Measurements from ENCODE around the gene ATG16L1.

ATG16L1 gene

GRCh38 chr2:233234264-233234663 lies 17.2 kb upstream of the ATG16L1 start (continued):
- TF ChIP-seq ZSCAN16 (tag by site-specific recombination; IDR thresholded peaks at IDR 0.05) = no peak

- Histone ChIP-seq H3K36me3 (ENCODE audit: control insufficient read depth in 2 of 2, insufficient read depth in 1 of 2, low read length in 2 of 2) (no peaks in the 10 kb centered on the region), H3K4me3 (ENCODE audit: low read depth, low read length) (no peak overlapping the region), H3K9me3 (ENCODE audit: control insufficient read depth, insufficient read depth, low read depth, low read length) (no peaks in the 10 kb centered on the region), H3K27ac (ENCODE audit: extremely low read depth, low read depth, low read length) (no peak overlapping the region), H3K4me1 (ENCODE audit: control insufficient read depth, insufficient read depth, low read length) (no peaks in the 10 kb centered on the region)
- ChIA-PET POLR2A (no interaction called here), CTCF (no interaction called here)
- no peak for TF ChIP-seq ZNF423 (tag by site-specific recombination; IDR thresholded peaks at IDR 0.05)
- no peak for TF ChIP-seq KLF10 (tag by site-specific recombination; IDR thresholded peaks at IDR 0.05)
- TF ChIP-seq, protein P1, sequence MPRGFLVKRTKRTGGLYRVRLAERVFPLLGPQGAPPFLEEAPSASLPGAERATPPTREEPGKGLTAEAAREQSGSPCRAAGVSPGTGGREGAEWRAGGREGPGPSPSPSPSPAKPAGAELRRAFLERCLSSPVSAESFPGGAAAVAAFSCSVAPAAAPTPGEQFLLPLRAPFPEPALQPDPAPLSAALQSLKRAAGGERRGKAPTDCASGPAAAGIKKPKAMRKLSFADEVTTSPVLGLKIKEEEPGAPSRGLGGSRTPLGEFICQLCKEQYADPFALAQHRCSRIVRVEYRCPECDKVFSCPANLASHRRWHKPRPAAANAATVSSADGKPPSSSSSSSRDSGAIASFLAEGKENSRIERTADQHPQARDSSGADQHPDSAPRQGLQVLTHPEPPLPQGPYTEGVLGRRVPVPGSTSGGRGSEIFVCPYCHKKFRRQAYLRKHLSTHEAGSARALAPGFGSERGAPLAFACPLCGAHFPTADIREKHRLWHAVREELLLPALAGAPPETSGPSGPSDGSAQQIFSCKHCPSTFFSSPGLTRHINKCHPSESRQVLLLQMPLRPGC (tag by site-specific recombination; IDR thresholded peaks at IDR 0.05) = no peak
- TF ChIP-seq, protein P2, sequence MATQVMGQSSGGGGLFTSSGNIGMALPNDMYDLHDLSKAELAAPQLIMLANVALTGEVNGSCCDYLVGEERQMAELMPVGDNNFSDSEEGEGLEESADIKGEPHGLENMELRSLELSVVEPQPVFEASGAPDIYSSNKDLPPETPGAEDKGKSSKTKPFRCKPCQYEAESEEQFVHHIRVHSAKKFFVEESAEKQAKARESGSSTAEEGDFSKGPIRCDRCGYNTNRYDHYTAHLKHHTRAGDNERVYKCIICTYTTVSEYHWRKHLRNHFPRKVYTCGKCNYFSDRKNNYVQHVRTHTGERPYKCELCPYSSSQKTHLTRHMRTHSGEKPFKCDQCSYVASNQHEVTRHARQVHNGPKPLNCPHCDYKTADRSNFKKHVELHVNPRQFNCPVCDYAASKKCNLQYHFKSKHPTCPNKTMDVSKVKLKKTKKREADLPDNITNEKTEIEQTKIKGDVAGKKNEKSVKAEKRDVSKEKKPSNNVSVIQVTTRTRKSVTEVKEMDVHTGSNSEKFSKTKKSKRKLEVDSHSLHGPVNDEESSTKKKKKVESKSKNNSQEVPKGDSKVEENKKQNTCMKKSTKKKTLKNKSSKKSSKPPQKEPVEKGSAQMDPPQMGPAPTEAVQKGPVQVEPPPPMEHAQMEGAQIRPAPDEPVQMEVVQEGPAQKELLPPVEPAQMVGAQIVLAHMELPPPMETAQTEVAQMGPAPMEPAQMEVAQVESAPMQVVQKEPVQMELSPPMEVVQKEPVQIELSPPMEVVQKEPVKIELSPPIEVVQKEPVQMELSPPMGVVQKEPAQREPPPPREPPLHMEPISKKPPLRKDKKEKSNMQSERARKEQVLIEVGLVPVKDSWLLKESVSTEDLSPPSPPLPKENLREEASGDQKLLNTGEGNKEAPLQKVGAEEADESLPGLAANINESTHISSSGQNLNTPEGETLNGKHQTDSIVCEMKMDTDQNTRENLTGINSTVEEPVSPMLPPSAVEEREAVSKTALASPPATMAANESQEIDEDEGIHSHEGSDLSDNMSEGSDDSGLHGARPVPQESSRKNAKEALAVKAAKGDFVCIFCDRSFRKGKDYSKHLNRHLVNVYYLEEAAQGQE (tag by site-specific recombination; IDR thresholded peaks at IDR 0.05) = no peak
- TF ChIP-seq ZNF214 (tag by site-specific recombination; IDR thresholded peaks at IDR 0.05; ENCODE audit: borderline replicate concordance) = no peak
- TF ChIP-seq ATF2 (tag by site-specific recombination; IDR thresholded peaks at IDR 0.05; ENCODE audit: low read depth) = no peak
- TF ChIP-seq ZNF169 (tag by site-specific recombination; IDR thresholded peaks at IDR 0.05) = no peak
- TF ChIP-seq ZNF174 (tag by site-specific recombination; IDR thresholded peaks at IDR 0.05) = no peak
- no peak for TF ChIP-seq ZNF133 (tag by site-specific recombination; IDR thresholded peaks at IDR 0.05)
- TF ChIP-seq ZIC2 (tag by site-specific recombination; IDR thresholded peaks at IDR 0.05) = no peak
- no peak for TF ChIP-seq GLIS1 (tag by site-specific recombination; IDR thresholded peaks at IDR 0.05)
- no peak for TF ChIP-seq ZNF266 (tag by site-specific recombination; IDR thresholded peaks at IDR 0.05; ENCODE audit: low read depth)
Observed at GRCh38 chr2:233234996-233235395, 16.5 kb upstream of the ATG16L1 start.

GRCh38 chr2:233235977-233236376 lies 15.5 kb upstream of the ATG16L1 start:
- no peaks in the 10 kb centered on the region for H3K36me3 ChIP-seq (ENCODE audit: control insufficient read depth in 2 of 2, insufficient read depth in 1 of 2, low read length in 2 of 2)
- H3K27ac ChIP-seq (ENCODE audit: extremely low read depth, low read depth, low read length) = no peak overlapping the region
- CTCF ChIA-PET = interaction anchor here (0.6 to 1.1 kb wide), 4 partner anchors 11 to 366 kb away, joined by 3 to 5 read pairs (median 4); no protein-coding TSS in a partner anchor
- H3K4me1 ChIP-seq (ENCODE audit: control insufficient read depth, insufficient read depth, low read length) = no peaks in the 10 kb centered on the region
- no peaks in the 10 kb centered on the region for H3K9me3 ChIP-seq (ENCODE audit: control insufficient read depth, insufficient read depth, low read depth, low read length)
- H3K4me3 ChIP-seq (ENCODE audit: low read depth, low read length) = no peak overlapping the region
- POLR2A ChIA-PET = no interaction called here
- TF ChIP-seq ZNF19 (tag by site-specific recombination; IDR thresholded peaks at IDR 0.05; ENCODE audit: low read depth) = no peak
- TF ChIP-seq REPIN1 (tag by site-specific recombination; IDR thresholded peaks at IDR 0.05; ENCODE audit: low read depth) = no peak
- no peak for TF ChIP-seq ZNF501 (tag by site-specific recombination; IDR thresholded peaks at IDR 0.05)
- TF ChIP-seq MYNN (tag by site-specific recombination; IDR thresholded peaks at IDR 0.05; ENCODE audit: borderline replicate concordance) = no peak
- TF ChIP-seq ZNF629 (tag by site-specific recombination; IDR thresholded peaks at IDR 0.05) = no peak
- no peak for TF ChIP-seq ZBTB7A (tag by site-specific recombination; IDR thresholded peaks at IDR 0.05; ENCODE audit: low read depth)
- TF ChIP-seq FEZF1 (tag by site-specific recombination; IDR thresholded peaks at IDR 0.05) = no peak
- TF ChIP-seq ZNF488 (tag by site-specific recombination; IDR thresholded peaks at IDR 0.05) = no peak
- no peak for TF ChIP-seq ZNF335 (tag by site-specific recombination; conservative IDR thresholded peaks at IDR 0.05)
- no peak for TF ChIP-seq ZNF214 (tag by site-specific recombination; IDR thresholded peaks at IDR 0.05; ENCODE audit: borderline replicate concordance)
- TF ChIP-seq, protein P3, sequence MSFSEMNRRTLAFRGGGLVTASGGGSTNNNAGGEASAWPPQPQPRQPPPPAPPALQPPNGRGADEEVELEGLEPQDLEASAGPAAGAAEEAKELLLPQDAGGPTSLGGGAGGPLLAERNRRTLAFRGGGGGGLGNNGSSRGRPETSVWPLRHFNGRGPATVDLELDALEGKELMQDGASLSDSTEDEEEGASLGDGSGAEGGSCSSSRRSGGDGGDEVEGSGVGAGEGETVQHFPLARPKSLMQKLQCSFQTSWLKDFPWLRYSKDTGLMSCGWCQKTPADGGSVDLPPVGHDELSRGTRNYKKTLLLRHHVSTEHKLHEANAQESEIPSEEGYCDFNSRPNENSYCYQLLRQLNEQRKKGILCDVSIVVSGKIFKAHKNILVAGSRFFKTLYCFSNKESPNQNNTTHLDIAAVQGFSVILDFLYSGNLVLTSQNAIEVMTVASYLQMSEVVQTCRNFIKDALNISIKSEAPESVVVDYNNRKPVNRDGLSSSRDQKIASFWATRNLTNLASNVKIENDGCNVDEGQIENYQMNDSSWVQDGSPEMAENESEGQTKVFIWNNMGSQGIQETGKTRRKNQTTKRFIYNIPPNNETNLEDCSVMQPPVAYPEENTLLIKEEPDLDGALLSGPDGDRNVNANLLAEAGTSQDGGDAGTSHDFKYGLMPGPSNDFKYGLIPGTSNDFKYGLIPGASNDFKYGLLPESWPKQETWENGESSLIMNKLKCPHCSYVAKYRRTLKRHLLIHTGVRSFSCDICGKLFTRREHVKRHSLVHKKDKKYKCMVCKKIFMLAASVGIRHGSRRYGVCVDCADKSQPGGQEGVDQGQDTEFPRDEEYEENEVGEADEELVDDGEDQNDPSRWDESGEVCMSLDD (tag by site-specific recombination; IDR thresholded peaks at IDR 0.05) = no peak
- TF ChIP-seq, protein P4, sequence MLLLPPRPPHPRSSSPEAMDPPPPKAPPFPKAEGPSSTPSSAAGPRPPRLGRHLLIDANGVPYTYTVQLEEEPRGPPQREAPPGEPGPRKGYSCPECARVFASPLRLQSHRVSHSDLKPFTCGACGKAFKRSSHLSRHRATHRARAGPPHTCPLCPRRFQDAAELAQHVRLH (tag by site-specific recombination; IDR thresholded peaks at IDR 0.05) = no peak

Data from HEK293 (cell line).